Stimulated activated naive CD4-positive, alpha-beta T cell (primary cell): ENCODE results near the gene DLL4.
"Not testable (repeated sequence)": the region's sequence is repeated elsewhere in the genome, so short reads cannot be mapped to it uniquely, and the experiment has no call there.

ENCODE experiments used
- DNase-seq, 6 experiments: peaks; one replicate each; lab custom pipeline; 2025; lab: John Stamatoyannopoulos, UW

The DLL4 gene

DNA sequence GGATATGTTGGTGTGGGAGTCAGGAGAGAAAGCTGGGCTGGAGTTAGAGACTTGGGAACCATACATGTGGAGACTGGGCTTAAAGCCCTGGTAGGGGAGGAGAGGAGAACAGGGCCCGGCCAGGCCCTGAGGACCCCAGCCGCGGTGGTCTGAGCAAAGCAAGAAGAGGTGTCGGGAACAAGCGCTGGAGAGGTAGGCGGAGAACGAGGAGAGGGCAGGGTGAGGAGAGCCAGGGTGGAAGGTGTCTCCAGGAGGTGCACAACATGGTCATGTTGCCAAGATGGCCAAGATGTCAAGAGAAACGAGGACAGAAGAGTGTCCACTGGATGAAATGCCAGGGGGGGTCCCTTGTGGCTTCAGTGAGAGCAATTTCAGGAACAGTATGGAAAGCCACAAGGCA is 29.6 kb downstream of the DLL4 start:
- DNase-seq = no peak

DNA sequence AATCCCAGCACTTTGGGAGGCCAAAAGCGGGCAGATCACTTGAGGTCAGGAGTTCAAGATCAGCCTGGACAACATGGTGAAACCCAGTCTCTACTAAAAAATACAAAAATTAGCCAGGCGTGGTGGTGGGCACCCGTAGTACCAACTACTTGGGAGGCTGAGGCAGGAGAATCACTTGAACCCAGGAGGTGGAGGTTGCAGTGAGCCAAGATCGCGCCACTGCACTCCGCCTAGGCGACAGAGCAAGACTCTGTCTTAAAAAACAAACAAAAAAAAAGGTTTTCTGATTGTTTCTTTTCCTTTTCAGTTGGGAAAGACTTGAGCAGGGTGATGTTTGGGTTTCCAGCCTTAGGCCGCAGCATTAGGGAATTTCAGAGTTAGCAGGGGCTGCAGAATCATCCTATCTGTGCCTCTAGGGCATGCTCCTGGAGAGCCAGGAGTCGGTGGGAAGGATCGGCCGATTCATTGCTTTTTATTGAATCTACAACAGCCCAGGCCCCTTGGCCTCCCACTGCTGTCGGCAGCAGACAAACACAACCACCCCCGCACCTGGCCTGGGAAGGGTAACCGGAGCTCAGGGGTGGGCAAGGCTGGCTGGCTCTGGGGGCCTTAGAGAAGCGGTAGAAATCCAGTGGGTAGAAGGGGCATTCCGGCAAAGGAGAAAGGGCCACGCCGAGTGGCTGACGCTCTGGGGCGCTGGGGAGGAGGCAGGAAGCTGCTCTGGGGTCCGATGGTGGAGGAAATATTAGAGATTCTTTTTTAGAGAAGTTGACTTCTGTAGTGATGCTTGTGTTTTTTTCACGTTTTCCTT is 30.4 kb downstream of the DLL4 start:
- DNase-seq = no peak

DNA sequence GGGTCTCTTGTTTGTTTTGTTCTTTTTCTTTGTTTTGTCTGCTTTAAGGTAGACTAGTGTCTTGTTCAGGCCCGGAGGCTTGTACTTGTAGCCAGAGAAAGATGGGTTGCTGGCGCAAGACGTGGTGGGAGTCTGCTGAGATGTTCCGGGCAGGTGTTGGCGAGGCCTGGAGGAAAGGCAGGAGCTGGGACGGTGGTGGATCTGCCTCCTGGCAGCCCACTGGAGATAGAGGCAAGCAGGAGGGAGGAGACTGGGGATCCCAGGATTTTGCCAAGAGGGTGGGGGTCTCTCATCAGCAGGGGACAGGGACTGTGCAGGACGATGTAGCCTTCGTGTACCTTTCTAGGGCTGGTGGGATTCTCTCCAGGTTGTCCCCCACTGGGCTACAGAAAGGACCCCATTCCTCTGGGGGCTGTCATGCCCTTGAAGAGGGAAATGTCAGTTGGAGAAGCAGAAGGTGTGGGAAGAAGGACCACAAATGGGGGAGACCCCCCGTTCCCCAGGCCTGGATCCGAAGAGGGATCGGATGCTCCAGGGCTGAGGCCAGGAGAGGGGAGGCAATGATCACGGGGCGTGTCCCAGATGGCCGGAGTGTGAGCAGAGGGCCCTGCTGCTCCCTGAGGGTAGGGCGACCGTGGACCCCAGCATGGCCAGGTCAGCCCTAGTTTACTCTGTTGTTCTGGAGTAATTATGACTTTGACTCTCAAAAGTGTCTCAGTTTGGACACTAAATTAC is 31.2 kb downstream of the DLL4 start:
- DNase-seq = no peak

DNA sequence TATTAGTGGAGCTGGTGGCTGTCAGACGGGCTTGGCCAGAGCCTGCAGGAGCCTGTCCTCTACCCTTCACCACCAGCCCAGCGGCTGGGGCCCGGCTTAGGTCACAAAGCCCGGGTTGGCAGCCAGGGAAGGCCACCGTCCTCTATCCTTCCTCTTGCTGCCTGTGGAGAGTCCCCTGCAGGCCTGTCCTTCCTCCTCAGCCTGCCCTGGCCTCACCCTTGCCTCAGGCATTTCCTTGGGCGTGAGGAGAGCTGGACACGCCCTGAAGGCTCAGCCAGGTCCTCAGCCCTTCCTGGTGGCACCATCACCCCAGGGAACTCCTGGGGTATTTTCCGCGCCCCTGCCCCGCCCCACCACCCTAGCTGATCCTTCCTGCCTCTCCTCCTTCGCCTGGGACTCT is 31.8 kb downstream of the DLL4 start:
- no peak for DNase-seq

DNA sequence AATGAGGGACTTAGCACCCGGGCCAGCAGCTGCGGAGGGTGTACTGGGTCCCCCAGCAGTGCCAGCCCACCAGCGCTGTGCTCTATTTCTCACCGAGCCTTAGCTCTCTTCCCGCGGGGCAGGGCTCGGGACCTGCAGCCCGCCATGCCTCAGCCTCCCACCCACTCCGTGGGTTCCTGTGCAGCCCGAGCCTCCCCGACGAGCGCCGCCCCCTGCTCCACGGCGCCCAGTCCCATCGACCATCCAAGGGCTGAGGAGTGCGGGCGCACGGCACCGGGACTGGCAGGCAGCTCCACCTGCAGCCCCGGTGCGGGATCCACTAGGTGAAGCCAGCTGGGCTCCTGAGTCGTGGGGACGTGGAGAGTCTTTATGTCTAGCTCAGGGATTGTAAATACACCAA is 32.6 kb downstream of the DLL4 start:
- not testable (repeated sequence) for DNase-seq

DNA sequence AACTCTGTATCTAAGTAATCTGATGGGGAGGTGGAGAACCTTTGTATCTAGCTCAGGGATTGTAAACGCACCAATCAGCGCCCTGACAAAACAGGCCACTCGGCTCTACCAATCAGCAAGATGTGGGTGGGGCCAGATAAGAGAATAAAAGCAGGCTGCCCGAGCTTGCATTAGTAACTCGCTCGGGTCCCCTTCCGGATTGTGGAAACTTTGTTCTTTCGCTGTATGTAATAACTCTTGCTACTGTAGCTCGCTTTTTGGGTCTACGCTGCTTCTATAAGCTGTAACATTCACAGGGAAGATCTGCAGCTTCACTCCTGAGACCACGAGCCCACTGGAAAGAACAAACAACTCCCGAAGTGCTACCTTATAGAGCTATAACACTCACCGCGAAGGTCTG is 33.2 kb downstream of the DLL4 start:
- DNase-seq = not testable (repeated sequence)

DNA sequence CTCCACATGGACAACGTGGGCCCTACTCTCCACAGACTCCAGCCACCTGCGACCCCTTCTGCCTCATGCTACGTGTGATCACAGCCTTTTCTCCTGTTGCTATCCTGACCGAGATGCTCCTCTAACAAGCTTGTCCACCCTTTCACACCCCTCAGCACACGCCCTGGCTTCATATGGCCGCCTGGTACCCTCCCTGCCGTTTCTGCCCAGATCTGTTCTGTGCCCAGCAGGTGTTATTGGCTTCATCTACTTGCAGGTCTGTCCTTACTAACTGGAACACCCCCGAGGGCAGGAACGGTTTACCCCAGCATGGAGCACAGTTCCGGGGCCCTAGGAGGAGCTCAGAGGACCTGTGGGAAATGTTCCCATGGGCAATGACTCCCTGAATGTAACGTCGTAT is 34.1 kb downstream of the DLL4 start:
- no peak for DNase-seq

DNA sequence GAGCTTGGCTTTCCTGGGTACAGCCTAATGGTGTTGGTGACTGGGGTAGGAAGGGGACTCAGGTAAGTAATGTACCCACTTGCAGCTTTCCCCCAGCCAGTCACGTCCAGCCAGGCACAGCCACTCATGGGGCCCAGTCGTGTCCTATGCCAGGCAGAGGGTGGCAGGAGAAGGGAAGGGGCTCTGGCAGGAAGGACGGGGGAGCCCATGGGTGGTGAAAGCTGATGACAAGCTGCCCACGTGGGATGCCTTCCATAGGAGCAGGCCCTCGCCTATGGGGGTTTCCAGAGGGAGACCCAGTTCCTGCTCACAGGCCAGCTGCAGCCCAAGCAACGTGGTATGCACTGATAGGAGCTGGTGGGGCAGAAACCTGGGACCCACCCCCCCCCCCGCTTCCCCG is 34.9 kb downstream of the DLL4 start:
- no peak for DNase-seq

DNA sequence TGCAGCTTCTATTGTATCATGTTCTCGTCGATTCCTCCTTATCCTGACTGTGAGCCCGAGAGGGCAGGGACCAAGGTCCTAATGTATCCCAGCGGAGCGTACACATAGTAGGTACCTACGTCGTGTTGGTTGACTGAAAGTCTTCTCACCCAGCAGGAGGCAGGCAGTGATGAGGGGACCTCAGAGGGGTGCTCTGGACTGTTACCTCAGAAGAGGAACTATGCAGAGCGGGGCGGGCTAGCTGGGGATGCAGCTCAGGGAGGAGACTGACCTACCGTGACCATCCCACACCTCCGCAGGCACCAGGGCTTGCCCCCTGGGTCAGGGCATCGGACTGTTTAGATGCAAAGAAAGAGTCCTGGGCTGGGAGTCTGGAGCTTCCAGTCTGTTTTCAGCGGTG is 35.5 kb downstream of the DLL4 start:
- DNase-seq = no peak

DNA sequence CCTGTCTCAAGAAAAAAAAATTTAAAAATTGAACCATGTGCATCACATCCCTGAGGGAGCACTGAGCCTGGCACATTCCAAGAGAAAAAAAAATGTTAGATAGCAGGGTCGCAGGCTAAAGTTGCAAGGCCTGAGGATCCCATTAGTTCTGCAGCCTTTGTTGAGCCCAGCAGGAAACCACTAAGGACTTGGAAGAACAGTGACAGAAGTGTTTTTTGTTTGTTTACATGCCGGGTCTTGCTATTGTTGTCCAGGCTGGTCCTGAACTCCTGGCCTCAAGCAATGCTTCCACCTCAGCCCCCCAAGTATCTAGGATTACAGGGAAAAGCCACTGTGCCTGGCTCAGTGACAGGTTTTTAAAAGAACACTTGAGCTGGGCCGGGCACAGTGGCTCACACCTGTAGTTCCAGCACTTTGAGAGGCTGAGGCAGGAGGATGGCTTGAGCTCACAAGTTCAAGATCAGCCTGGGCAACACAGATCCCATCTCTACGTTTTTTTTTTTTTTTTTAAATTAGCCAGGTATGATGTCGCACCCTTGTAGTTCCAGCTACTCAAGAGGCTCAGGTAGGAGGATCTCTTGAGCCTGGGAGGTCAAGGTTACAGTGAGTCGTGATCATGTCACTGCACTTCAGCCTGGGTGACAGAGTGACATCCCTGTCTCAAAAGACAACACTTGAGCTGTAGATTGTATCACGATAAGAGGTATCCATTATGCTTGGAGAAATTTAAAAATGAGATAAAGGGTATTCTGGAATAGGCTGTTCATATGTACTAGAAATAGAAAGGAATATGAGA is 39.3 kb downstream of the DLL4 start:
- DNase-seq = no peak

DNA sequence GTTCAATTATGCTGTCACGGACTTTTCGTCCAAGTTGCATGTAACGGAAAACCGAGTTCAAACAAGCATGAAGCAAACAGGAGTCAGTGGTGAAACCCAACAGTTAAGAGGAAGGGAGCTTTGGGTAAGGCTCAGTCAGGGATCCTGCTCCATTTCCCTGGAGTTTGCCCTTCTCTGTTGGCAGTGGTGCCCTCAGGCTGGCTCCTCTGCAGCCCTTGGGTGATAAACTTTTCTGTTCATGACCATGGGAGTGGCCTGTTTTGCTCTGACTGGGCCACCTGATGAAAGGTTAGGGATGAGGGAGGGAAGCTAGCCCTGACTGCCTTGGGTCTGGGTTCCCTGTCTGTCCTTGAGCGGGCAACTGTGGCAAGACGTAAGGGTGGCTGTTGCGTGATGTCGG is 40.2 kb downstream of the DLL4 start:
- DNase-seq = no peak

DNA sequence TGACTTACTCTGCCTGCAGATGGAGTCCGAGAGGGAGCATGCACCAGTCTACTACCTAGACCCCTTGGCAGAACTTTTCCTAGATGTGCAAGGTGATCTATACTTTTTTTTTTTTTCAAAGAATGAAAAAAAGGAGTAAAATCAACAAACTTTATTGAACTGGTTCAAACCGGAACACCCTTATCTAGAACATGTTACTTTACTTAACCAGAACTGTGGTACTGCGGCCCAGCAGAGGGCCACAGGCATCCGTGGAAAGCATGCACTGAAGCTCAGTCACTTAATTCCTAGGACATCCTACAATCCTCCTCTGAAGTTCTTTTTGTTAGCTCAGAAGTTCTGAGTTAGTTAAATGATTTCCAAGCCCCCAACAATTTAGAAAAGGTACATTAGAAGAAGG is 45.7 kb downstream of the DLL4 start:
- DNase-seq = no peak

DNA sequence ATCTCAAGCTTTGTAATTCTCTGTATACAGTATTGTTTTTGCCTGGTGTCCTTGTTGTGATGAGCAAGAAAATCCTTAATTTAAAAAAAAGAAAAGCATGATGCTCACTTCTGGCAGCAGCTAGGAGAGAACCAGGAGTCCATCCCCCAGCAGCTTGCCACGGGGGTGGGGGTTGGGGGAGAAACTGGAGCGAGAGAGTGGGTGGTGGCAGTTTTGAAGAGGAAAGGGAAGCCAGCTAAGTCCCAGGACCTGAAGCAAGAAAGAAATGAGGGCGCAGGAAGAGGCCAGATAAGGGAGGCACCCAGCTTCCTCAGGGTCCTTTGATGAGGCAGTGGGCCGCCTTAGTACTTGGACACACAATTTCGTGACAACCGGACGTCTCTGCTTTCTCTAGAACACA is 47.7 kb downstream of the DLL4 start:
- DNase-seq = no peak

DNA sequence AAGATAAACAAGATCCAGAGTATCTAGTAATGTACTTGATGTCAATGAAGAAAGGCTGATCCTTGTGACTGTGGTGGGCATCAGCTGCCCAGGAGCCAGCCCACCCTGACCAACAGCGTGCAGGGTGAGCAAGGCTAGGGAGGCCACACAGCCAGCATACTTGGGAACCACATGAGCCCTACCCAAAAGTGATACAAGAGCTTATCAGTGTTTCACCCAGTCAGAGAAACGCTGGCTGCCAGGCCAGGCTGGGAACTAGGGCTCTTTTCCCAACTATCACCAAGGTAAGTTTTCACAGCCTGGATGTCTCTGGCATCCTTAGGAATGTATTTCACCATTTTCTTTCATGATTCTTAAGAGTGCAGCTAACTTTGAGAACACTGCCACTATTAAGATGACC is 49.0 kb downstream of the DLL4 start:
- DNase-seq = no peak

DNA sequence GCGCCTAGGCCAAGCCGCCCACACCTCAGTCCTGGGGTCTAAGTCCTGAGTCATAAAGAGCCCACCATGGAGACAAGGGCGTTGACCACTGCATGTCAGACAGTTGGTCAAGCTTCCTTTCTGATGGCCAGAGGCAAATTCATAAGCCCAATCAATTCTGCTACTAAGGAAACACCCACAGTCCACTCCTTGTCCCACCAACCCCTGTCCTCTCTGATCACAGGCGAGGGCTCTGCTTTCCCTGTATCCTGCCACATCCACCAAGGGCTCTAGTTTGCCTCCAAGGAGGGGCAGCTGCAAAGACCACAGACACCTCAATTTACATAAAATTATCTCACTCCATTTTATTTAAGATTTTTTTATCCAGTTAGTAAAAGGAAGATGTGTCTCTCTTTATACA is 49.4 kb downstream of the DLL4 start:
- no peak for DNase-seq

DNA sequence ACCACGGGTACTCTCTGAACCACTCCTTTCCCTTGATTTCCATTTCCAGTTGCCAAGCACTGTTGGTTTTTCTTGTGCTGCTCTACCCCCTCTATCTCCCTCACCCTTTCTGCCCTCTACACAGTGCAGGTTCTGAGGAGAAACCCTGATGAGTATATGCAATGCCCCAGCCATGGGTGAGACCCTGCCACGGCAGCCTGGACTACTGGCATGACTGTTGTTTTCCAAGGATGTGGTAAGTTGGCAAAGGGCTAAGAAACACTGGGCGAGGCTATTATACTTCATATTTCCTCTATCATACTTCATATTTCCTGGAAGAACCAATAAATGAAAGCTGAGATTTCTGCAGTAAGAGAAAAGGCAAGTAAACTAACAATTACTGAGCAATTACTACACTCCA is 52.0 kb downstream of the DLL4 start:
- DNase-seq = no peak

DNA sequence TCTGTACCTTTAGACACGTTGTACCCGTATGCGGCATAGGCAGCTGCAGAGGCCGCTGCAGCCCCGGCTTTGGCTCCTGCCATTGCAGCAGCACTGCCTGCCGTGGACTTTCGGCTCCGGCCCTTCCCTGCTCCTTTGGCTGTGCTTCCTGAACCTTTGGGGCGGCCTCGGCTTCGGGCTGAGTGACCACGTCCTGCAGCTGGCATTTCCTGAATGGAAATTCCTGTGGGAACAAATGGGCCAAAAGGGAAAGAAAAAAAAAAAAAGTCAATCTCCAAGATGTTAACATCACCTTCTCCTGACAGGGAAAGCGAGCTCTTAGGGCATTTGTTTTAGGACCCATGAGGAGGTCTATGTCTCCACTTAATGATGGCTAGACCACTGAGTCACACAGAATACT is 53.7 kb downstream of the DLL4 start:
- DNase-seq = no peak

DNA sequence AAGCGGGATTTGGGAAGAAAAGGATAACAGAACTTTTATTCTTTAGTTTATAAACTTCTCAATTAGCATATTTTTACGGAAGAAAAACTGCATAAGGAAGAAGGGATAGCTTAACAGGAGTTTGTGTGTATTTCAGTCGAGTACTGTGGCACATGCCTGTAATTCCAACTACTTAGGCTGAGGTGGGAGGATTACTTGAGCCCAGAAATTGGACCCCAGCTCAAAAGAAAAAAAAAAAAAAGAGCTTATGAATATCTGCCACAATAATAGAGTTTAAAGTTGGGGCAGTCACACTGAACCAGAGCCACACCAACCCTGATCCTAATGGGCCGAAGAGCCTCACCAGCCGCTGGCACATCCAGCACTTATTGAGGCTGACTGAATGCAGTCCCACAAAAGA is 55.3 kb downstream of the DLL4 start:
- DNase-seq = no peak

DNA sequence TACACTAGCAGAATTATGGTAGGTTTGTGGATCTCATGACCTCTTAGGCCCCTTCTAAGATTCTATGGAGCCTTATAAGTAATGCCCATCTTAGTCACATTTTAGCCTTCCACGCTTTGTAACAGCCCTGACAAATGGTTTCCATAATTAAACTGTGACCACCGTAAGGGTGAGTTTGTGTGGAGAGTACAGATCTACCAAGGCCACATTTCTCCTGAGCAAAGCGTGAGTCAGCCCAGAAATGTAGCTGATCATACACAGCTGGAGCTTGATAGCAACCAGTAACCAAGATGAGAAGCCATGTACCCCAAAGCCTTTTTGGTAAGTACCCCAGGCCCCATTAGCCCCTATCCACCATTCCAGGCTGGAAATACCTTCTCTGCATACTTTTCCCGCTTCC is 55.8 kb downstream of the DLL4 start:
- no peak for DNase-seq

DNA sequence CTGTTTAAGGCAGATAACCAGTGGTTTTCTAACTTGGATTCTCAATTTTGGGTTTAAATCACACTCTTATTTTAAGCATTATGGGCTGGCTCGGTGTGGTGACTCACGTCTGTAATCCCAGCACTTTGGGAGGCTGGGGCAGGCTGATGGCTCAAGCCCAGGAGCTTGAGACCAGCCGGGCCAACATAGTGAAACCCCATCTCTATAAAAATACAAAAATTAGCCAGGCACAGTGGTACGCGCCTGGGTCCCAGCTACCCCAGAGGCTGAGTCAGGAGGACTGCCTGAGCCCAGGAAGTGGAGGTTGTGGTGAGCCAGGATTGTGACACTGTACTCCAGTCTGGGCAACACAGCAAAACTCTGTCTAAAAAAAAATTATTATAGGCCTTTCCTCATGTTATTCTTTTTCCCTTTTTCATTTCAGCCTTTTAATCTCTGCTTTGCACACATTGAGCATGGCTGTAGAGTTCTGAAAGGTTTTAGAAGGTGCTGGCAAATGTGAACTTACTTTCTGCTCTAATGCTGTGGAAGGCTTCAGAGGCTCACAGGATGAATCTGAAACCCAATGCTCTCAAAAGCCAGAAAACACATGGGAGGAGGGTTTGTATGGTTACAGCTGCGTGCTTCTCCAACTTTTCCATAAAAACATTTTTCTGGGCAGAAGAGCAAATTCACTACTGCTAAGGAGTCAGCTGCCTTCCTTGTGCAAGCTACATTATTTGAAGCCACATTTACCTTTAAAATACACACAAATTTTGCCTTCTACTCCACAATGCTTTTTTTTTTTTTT is 56.6 kb downstream of the DLL4 start:
- DNase-seq = no peak

DNA sequence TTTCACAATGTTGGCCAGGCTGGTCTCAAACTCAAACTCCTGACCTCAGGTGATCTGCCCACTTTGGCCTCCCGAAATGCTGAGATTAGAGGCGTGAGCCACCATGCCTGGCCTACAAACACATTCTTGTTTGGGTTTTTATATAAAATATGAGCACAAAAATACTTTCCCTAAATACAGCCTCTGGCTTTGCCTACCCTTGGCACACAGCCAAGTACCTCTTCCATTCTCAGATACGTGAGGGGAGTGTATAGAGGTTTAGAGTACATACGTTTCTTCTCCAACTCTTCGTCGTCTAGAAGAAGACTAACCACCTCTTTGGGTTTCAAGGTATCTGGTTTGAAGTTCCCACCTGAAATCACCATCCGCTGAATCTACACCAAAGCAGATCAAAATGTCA is 57.7 kb downstream of the DLL4 start:
- DNase-seq = no peak

DNA sequence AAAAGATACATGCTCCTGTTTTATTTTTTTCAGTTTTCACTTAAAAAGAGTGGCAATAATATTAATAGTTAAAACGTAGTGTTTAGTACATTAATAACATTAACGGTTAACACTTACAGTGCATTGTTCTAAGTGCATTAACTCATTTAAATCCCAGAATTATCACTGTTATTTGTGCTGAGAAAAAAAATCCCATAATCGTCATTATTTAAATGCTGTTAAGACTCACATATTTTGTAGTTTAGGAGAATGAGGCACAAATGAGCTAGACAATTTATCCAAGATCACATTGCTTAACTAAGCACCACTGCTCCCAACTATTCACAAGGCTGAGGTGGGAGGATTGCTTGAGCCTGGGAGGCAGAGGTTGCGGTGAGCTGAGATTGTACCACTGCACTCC is 59.0 kb downstream of the DLL4 start:
- DNase-seq = no peak
